Measurements from ENCODE around the gene INSC. TPM values are rescaled to one million over a fixed set of nuclear protein-coding genes. Genes with fewer than 3 reads are reported as not detected.

INSC gene
- total and polyA plus RNA-seq, 2 of the 13 experiments (the other 11 are each of a cell fraction or from before 2014, with no cell fraction given) = 0.09 TPM; not detected in 1

DNA sequence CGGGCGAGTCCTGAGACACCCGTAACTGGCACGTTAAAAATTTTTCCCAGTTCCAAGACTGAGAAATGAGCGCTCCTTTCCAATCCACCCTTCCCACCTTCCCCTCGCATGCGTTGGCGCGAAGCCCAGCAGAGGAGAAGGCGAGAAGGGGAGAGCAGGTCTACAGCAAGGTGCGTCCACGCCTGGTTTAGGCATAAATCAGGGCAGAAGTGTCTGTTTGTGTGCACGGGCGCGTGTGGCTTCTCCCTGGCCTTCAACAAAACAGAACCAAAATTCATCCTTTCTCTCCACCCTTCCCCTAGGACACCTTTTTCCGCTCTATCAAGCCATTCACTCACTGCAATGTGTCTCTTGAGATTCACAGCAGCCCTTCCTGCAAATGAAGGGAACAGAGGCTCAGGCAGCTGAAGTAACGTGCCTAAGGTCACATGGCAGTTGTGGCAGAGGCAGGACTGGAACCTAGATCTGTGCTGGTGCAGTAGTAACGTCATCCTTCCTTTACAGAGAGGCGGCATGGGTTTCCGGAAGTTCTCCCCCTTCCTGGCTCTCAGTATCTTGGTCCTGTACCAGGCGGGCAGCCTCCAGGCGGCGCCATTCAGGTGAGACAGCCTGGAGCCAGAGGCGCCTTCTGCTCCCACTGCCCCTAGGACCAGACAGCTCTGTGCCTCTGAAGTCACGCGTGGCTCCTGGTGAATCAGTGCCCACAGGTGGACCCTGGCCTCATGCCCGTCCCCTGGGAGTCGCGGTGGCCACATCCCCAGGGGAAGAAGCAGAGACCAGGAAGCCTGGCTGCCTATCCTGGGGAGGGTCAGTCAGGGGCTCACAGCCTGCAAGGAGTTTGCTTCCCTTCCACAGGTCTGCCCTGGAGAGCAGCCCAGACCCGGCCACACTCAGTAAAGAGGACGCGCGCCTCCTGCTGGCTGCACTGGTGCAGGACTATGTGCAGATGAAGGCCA is 40.2 kb upstream of the INSC start (continued):
- TF ChIP-seq, protein P1, sequence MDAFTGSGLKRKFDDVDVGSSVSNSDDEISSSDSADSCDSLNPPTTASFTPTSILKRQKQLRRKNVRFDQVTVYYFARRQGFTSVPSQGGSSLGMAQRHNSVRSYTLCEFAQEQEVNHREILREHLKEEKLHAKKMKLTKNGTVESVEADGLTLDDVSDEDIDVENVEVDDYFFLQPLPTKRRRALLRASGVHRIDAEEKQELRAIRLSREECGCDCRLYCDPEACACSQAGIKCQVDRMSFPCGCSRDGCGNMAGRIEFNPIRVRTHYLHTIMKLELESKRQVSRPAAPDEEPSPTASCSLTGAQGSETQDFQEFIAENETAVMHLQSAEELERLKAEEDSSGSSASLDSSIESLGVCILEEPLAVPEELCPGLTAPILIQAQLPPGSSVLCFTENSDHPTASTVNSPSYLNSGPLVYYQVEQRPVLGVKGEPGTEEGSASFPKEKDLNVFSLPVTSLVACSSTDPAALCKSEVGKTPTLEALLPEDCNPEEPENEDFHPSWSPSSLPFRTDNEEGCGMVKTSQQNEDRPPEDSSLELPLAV (CRISPR knock-in tag; conservative IDR thresholded peaks at IDR 0.05; ENCODE audit: low read depth) = no peak
- TF ChIP-seq, protein P2, sequence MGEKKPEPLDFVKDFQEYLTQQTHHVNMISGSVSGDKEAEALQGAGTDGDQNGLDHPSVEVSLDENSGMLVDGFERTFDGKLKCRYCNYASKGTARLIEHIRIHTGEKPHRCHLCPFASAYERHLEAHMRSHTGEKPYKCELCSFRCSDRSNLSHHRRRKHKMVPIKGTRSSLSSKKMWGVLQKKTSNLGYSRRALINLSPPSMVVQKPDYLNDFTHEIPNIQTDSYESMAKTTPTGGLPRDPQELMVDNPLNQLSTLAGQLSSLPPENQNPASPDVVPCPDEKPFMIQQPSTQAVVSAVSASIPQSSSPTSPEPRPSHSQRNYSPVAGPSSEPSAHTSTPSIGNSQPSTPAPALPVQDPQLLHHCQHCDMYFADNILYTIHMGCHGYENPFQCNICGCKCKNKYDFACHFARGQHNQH (CRISPR knock-in tag; IDR thresholded peaks at IDR 0.05) = 0 out of 2 replicates have a peak, but pooled peaks have one; percentile 15
- no peak for TF ChIP-seq ZNF780A (CRISPR knock-in tag; IDR thresholded peaks at IDR 0.05)
- TF ChIP-seq PHF21A (CRISPR knock-in tag; IDR thresholded peaks at IDR 0.05) = no peak
- no peak for TF ChIP-seq ZNF510 (CRISPR knock-in tag; IDR thresholded peaks at IDR 0.05; ENCODE audit: low read depth)
- no peak for TF ChIP-seq MIER2 (CRISPR knock-in tag; IDR thresholded peaks at IDR 0.05)
- TF ChIP-seq GABPB1 (CRISPR knock-in tag; IDR thresholded peaks at IDR 0.05) = peak; percentile 80
- TF ChIP-seq ADNP (CRISPR knock-in tag; IDR thresholded peaks at IDR 0.05) = peak; percentile 48; the same call in 1 of the 2 replicates
- TF ChIP-seq SNRNP70 (IDR thresholded peaks at IDR 0.05; ENCODE audit: low read depth, low read length) = no peak
- TF ChIP-seq ASH2L (IDR thresholded peaks at IDR 0.05; ENCODE audit: insufficient read length, low read depth, low read length) = no peak
- no peak for TF ChIP-seq GLI4 (CRISPR knock-in tag; IDR thresholded peaks at IDR 0.05; ENCODE audit: borderline replicate concordance)
- TF ChIP-seq KAT8 (CRISPR knock-in tag; IDR thresholded peaks at IDR 0.05) = 0 out of 2 replicates have a peak, but pooled peaks have one; percentile 18
- TF ChIP-seq, protein P3, sequence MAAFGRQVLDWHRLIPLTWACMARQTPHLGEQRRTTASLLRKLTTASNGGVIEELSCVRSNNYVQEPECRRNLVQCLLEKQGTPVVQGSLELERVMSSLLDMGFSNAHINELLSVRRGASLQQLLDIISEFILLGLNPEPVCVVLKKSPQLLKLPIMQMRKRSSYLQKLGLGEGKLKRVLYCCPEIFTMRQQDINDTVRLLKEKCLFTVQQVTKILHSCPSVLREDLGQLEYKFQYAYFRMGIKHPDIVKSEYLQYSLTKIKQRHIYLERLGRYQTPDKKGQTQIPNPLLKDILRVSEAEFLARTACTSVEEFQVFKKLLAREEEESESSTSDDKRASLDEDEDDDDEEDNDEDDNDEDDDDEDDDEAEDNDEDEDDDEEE (CRISPR knock-in tag; IDR thresholded peaks at IDR 0.05) = no peak
- TF ChIP-seq ZFP36L2 (CRISPR knock-in tag; IDR thresholded peaks at IDR 0.05) = no peak
- TF ChIP-seq, protein P4, sequence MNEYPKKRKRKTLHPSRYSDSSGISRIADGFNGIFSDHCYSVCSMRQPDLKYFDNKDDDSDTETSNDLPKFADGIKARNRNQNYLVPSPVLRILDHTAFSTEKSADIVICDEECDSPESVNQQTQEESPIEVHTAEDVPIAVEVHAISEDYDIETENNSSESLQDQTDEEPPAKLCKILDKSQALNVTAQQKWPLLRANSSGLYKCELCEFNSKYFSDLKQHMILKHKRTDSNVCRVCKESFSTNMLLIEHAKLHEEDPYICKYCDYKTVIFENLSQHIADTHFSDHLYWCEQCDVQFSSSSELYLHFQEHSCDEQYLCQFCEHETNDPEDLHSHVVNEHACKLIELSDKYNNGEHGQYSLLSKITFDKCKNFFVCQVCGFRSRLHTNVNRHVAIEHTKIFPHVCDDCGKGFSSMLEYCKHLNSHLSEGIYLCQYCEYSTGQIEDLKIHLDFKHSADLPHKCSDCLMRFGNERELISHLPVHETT (CRISPR knock-in tag; conservative IDR thresholded peaks at IDR 0.05) = no peak
- 0 out of 2 replicates have a peak, but pooled peaks have one; percentile 19 for TF ChIP-seq HNF4A (CRISPR knock-in tag; IDR thresholded peaks at IDR 0.05)
- TF ChIP-seq, protein P5, sequence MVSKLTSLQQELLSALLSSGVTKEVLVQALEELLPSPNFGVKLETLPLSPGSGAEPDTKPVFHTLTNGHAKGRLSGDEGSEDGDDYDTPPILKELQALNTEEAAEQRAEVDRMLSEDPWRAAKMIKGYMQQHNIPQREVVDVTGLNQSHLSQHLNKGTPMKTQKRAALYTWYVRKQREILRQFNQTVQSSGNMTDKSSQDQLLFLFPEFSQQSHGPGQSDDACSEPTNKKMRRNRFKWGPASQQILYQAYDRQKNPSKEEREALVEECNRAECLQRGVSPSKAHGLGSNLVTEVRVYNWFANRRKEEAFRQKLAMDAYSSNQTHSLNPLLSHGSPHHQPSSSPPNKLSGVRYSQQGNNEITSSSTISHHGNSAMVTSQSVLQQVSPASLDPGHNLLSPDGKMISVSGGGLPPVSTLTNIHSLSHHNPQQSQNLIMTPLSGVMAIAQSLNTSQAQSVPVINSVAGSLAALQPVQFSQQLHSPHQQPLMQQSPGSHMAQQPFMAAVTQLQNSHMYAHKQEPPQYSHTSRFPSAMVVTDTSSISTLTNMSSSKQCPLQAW (CRISPR knock-in tag; IDR thresholded peaks at IDR 0.05) = no peak
- no peak for TF ChIP-seq CC2D1A (CRISPR knock-in tag; IDR thresholded peaks at IDR 0.05)
- TF ChIP-seq POLR2A (IDR thresholded peaks at IDR 0.05; ENCODE audit: insufficient read depth in 1 of 2, low read depth in 2 of 2, low read length in 2 of 2) = no peak
- TF ChIP-seq U2AF1 (optimal IDR thresholded peaks at IDR 0.05; ENCODE audit: low read depth, low read length) = no peak
- TF ChIP-seq, protein P6, sequence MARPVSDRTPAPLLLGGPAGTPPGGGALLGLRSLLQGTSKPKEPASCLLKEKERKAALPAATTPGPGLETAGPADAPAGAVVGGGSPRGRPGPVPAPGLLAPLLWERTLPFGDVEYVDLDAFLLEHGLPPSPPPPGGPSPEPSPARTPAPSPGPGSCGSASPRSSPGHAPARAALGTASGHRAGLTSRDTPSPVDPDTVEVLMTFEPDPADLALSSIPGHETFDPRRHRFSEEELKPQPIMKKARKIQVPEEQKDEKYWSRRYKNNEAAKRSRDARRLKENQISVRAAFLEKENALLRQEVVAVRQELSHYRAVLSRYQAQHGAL (CRISPR knock-in tag; IDR thresholded peaks at IDR 0.05; ENCODE audit: not compliant biosample characterization) = no peak
- TF ChIP-seq ZSCAN25 (CRISPR knock-in tag; IDR thresholded peaks at IDR 0.05) = no peak

Measured in HepG2 (cell line).